OCI-LY3 (cell line): ENCODE results near the gene DCBLD1.

Source experiments
- EZH2phosphoT487 ChIP-seq: fragments of 200-600 bp; shearing (Covaris generic); IDR thresholded peaks from 2 replicates; pipeline ENCODE4 v1.6.1; 2018; ENCODE audit warnings: antibody characterized with exemption, mixed run types, low read depth
- TF ChIP-seq, protein P1 (sequence below): fragments of 200-600, 300-600 bp; sonication (generic); IDR thresholded peaks from 2 replicates; pipeline ENCODE4 v1.5.1; 2014; ENCODE audit warnings: antibody characterized with exemption, low read length, low read depth

DNA sequence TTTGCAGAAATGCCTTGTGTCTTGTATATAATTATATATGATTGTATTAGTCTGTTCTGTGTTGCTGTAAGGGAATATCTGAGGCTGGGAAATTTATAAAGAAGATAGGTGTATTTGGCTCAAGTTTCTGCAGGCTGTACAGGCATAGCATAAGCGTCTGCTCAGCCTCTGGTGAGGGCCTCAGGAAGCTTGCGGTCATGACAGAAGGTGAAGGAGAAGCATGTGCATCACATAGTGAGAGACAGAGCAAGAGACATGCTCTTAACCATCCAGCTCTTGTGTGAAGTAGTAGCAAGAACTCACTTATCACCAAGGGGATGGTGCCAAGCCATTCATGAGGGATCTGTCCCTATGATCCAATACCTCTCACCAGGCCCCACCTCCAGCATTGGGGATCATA lies 6.5 kb downstream of the DCBLD1 start:
- TF ChIP-seq, protein P1, sequence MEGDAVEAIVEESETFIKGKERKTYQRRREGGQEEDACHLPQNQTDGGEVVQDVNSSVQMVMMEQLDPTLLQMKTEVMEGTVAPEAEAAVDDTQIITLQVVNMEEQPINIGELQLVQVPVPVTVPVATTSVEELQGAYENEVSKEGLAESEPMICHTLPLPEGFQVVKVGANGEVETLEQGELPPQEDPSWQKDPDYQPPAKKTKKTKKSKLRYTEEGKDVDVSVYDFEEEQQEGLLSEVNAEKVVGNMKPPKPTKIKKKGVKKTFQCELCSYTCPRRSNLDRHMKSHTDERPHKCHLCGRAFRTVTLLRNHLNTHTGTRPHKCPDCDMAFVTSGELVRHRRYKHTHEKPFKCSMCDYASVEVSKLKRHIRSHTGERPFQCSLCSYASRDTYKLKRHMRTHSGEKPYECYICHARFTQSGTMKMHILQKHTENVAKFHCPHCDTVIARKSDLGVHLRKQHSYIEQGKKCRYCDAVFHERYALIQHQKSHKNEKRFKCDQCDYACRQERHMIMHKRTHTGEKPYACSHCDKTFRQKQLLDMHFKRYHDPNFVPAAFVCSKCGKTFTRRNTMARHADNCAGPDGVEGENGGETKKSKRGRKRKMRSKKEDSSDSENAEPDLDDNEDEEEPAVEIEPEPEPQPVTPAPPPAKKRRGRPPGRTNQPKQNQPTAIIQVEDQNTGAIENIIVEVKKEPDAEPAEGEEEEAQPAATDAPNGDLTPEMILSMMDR = no peak
- TF ChIP-seq EZH2phosphoT487 = no peak
